ENCODE data around the gene OR6C76. TPM values are rescaled to one million over a fixed set of nuclear protein-coding genes. Genes with fewer than 3 reads are reported as not detected.
"Not testable (repeated sequence)": the region's sequence is repeated elsewhere in the genome, so short reads cannot be mapped to it uniquely, and the experiment has no call there.

OR6C76 gene
- total RNA-seq, 1 donor from 2014 or later = not detected

DNA sequence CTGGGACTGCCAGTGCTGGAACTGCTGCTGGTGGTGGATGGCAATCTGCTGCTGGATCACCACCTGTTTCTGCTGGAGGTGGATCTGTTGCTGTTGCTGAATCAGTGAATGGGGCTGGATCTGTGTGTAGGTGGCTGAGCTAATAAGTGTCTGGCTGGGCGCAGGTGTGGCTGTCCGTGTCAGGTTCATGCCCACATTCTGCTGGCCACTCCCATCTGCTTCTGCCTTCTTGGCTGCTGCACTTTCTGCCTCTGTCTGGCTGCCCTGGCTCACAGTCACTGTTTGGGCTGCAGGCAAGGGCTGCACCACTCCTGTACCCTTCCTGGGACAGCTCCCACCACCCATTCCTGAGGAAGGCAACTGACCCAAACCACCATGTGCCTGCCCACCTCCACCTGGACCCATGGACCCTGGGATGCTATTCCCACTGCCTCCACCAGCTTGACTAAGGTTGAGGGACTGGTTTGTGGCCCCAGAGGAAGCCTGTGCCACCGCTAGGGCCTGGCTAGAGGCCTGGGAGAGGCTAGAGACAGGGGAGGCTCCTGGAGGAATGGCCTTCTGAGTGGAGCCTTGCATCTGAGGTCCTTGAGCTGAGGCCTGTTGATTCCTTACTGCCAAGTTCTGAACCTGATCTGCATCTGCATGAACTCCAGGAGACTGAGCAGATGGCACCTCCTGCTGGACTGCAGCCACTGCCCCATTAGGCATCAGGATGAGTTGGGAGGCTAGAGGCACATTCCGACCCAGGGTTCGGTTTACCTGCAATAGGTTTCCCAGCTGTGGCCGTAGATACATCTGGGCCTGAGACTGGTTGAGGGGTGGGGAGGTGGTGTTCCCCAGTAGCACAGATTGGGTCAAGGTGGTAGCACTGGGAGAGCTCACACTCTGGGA is 12.3 kb upstream of the OR6C76 start:
- not testable (repeated sequence) for H3K9ac ChIP-seq; H3K4me2 ChIP-seq; H3K27ac ChIP-seq; H3K4me3 Mint-ChIP-seq; H3K9me3 Mint-ChIP-seq; H3K27me3 Mint-ChIP-seq (ENCODE audit: insufficient read depth, low read depth); H3F3A ChIP-seq (ENCODE audit: low read depth); H3K4me1 ChIP-seq; H3K36me3 Mint-ChIP-seq; H3K36me3 ChIP-seq; H3K79me2 ChIP-seq (ENCODE audit: low read depth); DNase-seq (ENCODE audit: low spot score); H4K20me1 ChIP-seq (ENCODE audit: low read depth); H3K27ac Mint-ChIP-seq; H3K9me3 ChIP-seq (ENCODE audit: low read depth); H3K4me1 Mint-ChIP-seq; H3K27me3 ChIP-seq; H3K4me3 ChIP-seq
- peak overlapping the region; percentile 85 for H2AFZ ChIP-seq (replicated peaks)

DNA sequence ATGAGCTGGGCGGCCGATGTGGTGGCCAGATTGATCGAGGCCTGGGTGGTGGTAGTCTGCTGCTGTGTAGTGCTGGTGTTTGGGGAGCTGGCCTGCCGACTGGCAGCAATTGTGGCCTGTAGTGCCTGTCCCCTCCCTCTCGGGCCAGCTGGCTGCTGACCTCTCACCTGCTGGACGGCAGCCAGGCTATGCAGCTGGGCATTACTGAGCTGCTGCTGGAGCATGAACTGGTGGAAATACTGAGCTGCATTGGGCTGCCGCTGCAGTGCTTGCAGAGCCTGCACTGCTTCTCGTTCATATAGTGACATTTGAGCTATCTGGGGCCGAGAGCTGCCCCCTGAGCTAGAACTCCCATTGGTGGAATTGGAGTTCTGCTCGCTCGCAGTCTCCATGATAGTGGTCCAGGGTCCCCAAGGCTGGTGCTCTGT is 11.6 kb upstream of the OR6C76 start:
- H3K4me3 Mint-ChIP-seq; H3K27me3 Mint-ChIP-seq (ENCODE audit: insufficient read depth, low read depth); H3K9ac ChIP-seq; H4K20me1 ChIP-seq (ENCODE audit: low read depth); H3K27ac Mint-ChIP-seq; H3K36me3 Mint-ChIP-seq; H3K27ac ChIP-seq; H3F3A ChIP-seq (ENCODE audit: low read depth); H3K27me3 ChIP-seq; H3K79me2 ChIP-seq (ENCODE audit: low read depth); H3K9me3 ChIP-seq (ENCODE audit: low read depth); H3K4me1 Mint-ChIP-seq; H3K36me3 ChIP-seq; H3K9me3 Mint-ChIP-seq; H3K4me1 ChIP-seq: not testable (repeated sequence)
- Histone ChIP-seq H2AFZ (replicated peaks) (peak overlapping the region; percentile 85), H3K4me2 (peak overlapping the region; percentile 22), H3K4me3 (peak overlapping the region; percentile 19)
- peak; percentile 15 for DNase-seq (ENCODE audit: low spot score)

DNA sequence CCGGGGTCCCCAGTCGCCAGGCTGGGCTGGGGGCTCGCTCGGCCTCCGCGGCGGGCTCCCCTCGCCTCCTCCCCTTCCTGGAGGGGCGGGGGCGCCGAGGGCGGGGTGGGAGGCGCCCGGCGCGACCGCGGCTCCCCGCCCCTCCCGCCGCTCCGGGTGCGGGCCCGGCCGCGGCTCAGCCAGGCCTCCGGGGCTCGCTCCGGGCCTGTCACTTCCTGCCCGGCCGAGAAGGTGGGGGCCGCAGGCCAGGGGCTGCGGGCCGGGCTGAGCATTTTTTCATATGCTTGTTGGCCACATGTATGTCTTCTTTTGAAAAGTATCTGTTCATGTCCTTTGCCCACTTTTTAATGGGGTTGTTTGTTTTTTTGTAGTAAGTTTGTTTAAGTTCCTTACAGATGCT is 11.2 kb upstream of the OR6C76 start:
- not testable (repeated sequence) for DNase-seq (ENCODE audit: low spot score); H3K4me1 ChIP-seq; H3K9me3 Mint-ChIP-seq; H3K27ac ChIP-seq; H3K27me3 Mint-ChIP-seq (ENCODE audit: insufficient read depth, low read depth); H3K79me2 ChIP-seq (ENCODE audit: low read depth); H3K36me3 Mint-ChIP-seq; H3K27me3 ChIP-seq; H3K4me1 Mint-ChIP-seq; H3K36me3 ChIP-seq; H3K9ac ChIP-seq; H3K9me3 ChIP-seq (ENCODE audit: low read depth); H4K20me1 ChIP-seq (ENCODE audit: low read depth); H3K27ac Mint-ChIP-seq; H3F3A ChIP-seq (ENCODE audit: low read depth)
- H3K4me2 ChIP-seq = peak overlapping the region; percentile 82
- peak overlapping the region; percentile 12 for H3K4me3 Mint-ChIP-seq
- H3K4me3 ChIP-seq = peak overlapping the region; percentile 42
- H2AFZ ChIP-seq (replicated peaks) = peak overlapping the region; percentile 99

DNA sequence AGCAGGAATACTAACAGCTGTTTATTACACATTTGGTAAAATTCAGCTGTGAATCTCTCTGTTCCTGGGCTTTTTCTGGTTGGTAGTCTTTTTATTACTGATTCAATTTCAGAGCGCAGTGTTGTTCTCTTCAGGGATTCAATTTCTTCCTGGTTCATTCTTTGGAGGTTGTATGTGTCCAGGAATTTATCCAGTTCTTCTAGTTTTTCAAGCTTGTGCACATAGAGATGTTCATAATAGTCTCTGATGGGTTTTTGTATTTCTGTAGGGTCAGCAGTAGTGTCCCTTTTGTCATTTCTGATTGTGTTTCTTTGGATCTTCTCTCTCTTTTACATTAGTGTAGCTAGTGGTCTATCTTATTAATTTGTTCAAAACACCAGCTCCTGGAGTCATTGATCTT is 9.1 kb upstream of the OR6C76 start:
- Histone ChIP-seq H2AFZ (replicated peaks) (no peak overlapping the region), H3K9me3 (ENCODE audit: low read depth) (no peaks in the 10 kb centered on the region), H3K4me2 (no peak overlapping the region), H3K4me3 (no peak overlapping the region), H3K79me2 (ENCODE audit: low read depth) (no peaks in the 10 kb centered on the region), H3F3A (ENCODE audit: low read depth) (peaks cover 7% of the 10 kb centered on the region), H4K20me1 (ENCODE audit: low read depth) (no peaks in the 10 kb centered on the region), H3K27me3 (no peaks in the 10 kb centered on the region), H3K4me1 (peaks cover 4% of the 10 kb centered on the region), H3K36me3 (no peaks in the 10 kb centered on the region), H3K9ac (no peak overlapping the region), H3K27ac (no peak overlapping the region)
- no peaks in the 10 kb centered on the region for H3K27me3 Mint-ChIP-seq (ENCODE audit: insufficient read depth, low read depth)
- no peak for TF ChIP-seq EZH2 (IDR thresholded peaks at IDR 0.05)
- TF ChIP-seq, protein P1, sequence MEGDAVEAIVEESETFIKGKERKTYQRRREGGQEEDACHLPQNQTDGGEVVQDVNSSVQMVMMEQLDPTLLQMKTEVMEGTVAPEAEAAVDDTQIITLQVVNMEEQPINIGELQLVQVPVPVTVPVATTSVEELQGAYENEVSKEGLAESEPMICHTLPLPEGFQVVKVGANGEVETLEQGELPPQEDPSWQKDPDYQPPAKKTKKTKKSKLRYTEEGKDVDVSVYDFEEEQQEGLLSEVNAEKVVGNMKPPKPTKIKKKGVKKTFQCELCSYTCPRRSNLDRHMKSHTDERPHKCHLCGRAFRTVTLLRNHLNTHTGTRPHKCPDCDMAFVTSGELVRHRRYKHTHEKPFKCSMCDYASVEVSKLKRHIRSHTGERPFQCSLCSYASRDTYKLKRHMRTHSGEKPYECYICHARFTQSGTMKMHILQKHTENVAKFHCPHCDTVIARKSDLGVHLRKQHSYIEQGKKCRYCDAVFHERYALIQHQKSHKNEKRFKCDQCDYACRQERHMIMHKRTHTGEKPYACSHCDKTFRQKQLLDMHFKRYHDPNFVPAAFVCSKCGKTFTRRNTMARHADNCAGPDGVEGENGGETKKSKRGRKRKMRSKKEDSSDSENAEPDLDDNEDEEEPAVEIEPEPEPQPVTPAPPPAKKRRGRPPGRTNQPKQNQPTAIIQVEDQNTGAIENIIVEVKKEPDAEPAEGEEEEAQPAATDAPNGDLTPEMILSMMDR (IDR thresholded peaks at IDR 0.05) = no peak
- TF ChIP-seq EZH2phosphoT487 (IDR thresholded peaks at IDR 0.05) = no peak
- H3K4me3 Mint-ChIP-seq = no peak overlapping the region
- H3K9me3 Mint-ChIP-seq = no peaks in the 10 kb centered on the region
- H3K27ac Mint-ChIP-seq = no peak overlapping the region
- H3K36me3 Mint-ChIP-seq = no peaks in the 10 kb centered on the region
- peaks cover 11% of the 10 kb centered on the region for H3K4me1 Mint-ChIP-seq
- no peak for DNase-seq (ENCODE audit: low spot score)

Measured in neural progenitor cell (in vitro differentiated cells).